ENCODE measurements around the gene OGFOD1. TPM values are rescaled to one million over a fixed set of nuclear protein-coding genes. Genes with fewer than 3 reads are reported as not detected.

Gene OGFOD1
- polyA plus RNA-seq, 4 donors, result 36.8 to 42.5 (median 37.7) TPM

- DNase-seq (ENCODE audit: low read depth in 4 of 4, low spot score in 3 of 4), result peak; percentile 63 to 78 (median 77)
Observed at GRCh38 chr16:56519459-56520250, 68.3 kb downstream of the OGFOD1 start, which contains the start of gene BBS2. TSS of gene BBS2 (minus strand) at chr16:56520024. CDS start at chr16:56519862, 162 bp downstream.

GRCh38 chr16:56520251-56520577 is 68.9 kb downstream of the OGFOD1 start:
- DNase-seq (ENCODE audit: low read depth in 4 of 4, low spot score in 3 of 4), result no peak

GRCh38 chr16:56525236-56525635 is 73.9 kb downstream of the OGFOD1 start:
- DNase-seq (ENCODE audit: low read depth in 4 of 4, low spot score in 3 of 4), result no peak

Other genes with a start within 250 kb of the OGFOD1 start
- gene AMFR, start 26.0 kb upstream of the OGFOD1 start, polyA plus RNA-seq (ENCODE audit: insufficient read length in 4 of 4), result 100 to 1,000 TPM; 118 to 141 (median 128) TPM
- gene NUDT21, start 222 bp upstream of the OGFOD1 start, polyA plus RNA-seq (ENCODE audit: insufficient read length in 4 of 4), result 100 to 1,000 TPM; 116 to 146 (median 143) TPM
- gene BBS2, start 68.5 kb downstream of the OGFOD1 start, polyA plus RNA-seq (ENCODE audit: insufficient read length in 4 of 4), result 100 to 1,000 TPM in 2 of 4 donors, 10 to 100 TPM in 2; 82.2 to 115 (median 104) TPM
- not detected for gene MT4, start 113.5 kb downstream of the OGFOD1 start, polyA plus RNA-seq (ENCODE audit: insufficient read length in 4 of 4)
- gene MT3, start 138.0 kb downstream of the OGFOD1 start, polyA plus RNA-seq (ENCODE audit: insufficient read length in 4 of 4), result 1 to 10 TPM in 1 of 4 donors, under 1 TPM in 3; 0.43 to 1.3 (median 0.89) TPM
- gene MT2A, start 157.0 kb downstream of the OGFOD1 start, polyA plus RNA-seq (ENCODE audit: insufficient read length in 4 of 4), result 10 to 100 TPM; 22.4 to 38.0 (median 22.8) TPM
- 10 to 100 TPM; 21.8 to 53.3 (median 30.6) TPM for gene MT1E, start 174.2 kb downstream of the OGFOD1 start, polyA plus RNA-seq (ENCODE audit: insufficient read length in 4 of 4)
- gene MT1M, start 181.1 kb downstream of the OGFOD1 start, polyA plus RNA-seq (ENCODE audit: insufficient read length in 4 of 4), result under 1 TPM in 2 of 4 donors, not detected in 2; 0.17 to 0.25 TPM
- gene MT1A, start 187.1 kb downstream of the OGFOD1 start, polyA plus RNA-seq (ENCODE audit: insufficient read length in 4 of 4), result under 1 TPM in 1 of 4 donors, not detected in 3; 0.38 TPM
- 1 to 10 TPM in 1 of 4 donors, not detected in 3; 2.0 TPM for gene MT1B, start 200.3 kb downstream of the OGFOD1 start, polyA plus RNA-seq (ENCODE audit: insufficient read length in 4 of 4)
- gene MT1F, start 206.4 kb downstream of the OGFOD1 start, polyA plus RNA-seq (ENCODE audit: insufficient read length in 4 of 4), result 10 to 100 TPM; 40.3 to 98.2 (median 60.7) TPM
- 100 to 1,000 TPM in 1 of 4 donors, 10 to 100 TPM in 3; 16.8 to 231 (median 62.7) TPM for gene MT1G, start 216.5 kb downstream of the OGFOD1 start, polyA plus RNA-seq (ENCODE audit: insufficient read length in 4 of 4)
- 10 to 100 TPM in 3 of 4 donors, 1 to 10 TPM in 1; 2.5 to 76.0 (median 16.9) TPM for gene MT1H, start 218.3 kb downstream of the OGFOD1 start, polyA plus RNA-seq (ENCODE audit: insufficient read length in 4 of 4)
- 10 to 100 TPM; 19.0 to 59.2 (median 30.2) TPM for gene MT1X, start 230.9 kb downstream of the OGFOD1 start, polyA plus RNA-seq (ENCODE audit: insufficient read length in 4 of 4)